Sigmoid colon (tissue), 4 donors: ENCODE results near the gene TTC21B.

Experiments used
- CTCF ChIP-seq, 4 experiments: fragments of 450-650 bp in 3 of 4; fragments of 200-600 bp in 1 of 4; IDR thresholded peaks; one replicate each; pipeline ENCODE4 v1.5.1; 2016 to 2019; ENCODE audit warnings: antibody characterized with exemption in 4 of 4, mild to moderate bottlenecking in 3 of 4, moderate library complexity in 2 of 4
- EP300 ChIP-seq, 4 donors: sonication (generic); formaldehyde crosslinking; IDR thresholded peaks; one replicate each; pipeline ENCODE4 v1.6.1; 2017; ENCODE audit warnings: antibody characterized with exemption in 4 of 4
- POLR2A ChIP-seq, 2 donors: fragments of 450-650 bp; IDR thresholded peaks; one replicate each; pipeline ENCODE4 v1.6.1; 2016; ENCODE audit warnings: antibody characterized with exemption in 2 of 2, mild to moderate bottlenecking in 2 of 2, moderate library complexity in 2 of 2
- POLR2AphosphoS5 ChIP-seq, 4 donors: sonication (generic); formaldehyde crosslinking; IDR thresholded peaks; one replicate each; pipeline ENCODE4 v1.6.1; 2017; ENCODE audit warnings: antibody characterized with exemption in 4 of 4

GRCh38 chr2:165958313-165958960 is 4.9 kb upstream of the TTC21B start:
- TF ChIP-seq POLR2AphosphoS5 (IDR thresholded peaks at IDR 0.05): no peak
- no peak for TF ChIP-seq EP300 (IDR thresholded peaks at IDR 0.05)
- no peak for TF ChIP-seq CTCF (IDR thresholded peaks at IDR 0.05)
- TF ChIP-seq POLR2A (IDR thresholded peaks at IDR 0.05): no peak
